GM21526 (cell line): ENCODE results near the gene ANKMY1.
"Not testable (repeated sequence)": the region's sequence is repeated elsewhere in the genome, so short reads cannot be mapped to it uniquely, and the experiment has no call there.

Source experiments
- ATAC-seq: cut with Tn5 transposase; IDR thresholded peaks from one replicate; pipeline ENCODE4 v1.9.1; 2021; ENCODE audit warnings: moderate library complexity; ENCODE audit not compliant: unreplicated experiment, low FRiP score

The ANKMY1 gene

DNA sequence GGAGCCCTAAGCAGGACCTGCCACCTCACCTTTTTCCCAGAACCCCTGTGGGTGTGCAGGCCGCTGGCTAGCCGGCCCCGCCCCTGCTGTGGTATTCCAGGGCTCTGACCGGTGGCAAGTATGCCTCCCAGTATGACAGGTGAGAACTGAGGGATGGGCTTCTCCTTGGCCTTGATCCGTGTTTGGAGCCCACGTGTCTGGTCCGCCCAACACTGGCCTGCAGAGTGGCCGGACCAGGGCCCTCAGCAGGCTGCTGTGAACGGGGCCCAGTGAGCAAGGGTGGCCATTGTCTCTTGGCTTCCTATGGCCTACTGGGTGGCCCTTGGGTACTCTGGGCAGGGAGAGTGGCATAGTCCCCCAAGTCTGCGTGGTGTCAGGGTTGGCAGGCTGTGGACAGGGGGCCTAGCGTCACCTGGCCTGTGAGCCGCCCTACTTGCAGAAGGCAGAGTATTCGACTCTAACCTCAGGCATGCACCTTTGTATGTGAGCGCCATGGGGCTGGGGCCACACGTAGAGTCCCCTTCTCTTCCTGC is 12.3 kb upstream of the ANKMY1 start:
- ATAC-seq = no peak

DNA sequence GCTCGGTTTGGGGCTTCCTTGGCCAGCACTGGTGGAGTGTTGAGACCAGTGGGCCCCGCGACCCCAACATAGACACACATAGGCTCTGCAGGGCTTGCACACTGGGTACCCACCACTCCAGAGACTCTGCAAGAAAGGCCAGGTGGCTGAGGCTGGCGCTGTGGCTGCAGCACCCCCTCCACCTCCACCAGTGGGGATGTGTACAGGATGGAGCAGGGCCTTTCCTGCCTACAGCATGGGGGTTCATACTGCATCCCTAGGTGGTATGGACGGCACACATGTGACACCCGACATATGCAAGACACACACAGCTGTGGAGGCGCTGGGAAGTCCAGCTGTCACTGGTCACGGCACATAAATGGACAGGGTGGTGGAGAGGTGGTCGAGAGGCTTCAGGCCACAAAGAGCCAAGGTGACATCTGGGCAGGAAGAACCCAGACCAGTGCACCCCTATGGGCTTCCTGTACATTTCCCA is 11.8 kb upstream of the ANKMY1 start:
- no peak for ATAC-seq

DNA sequence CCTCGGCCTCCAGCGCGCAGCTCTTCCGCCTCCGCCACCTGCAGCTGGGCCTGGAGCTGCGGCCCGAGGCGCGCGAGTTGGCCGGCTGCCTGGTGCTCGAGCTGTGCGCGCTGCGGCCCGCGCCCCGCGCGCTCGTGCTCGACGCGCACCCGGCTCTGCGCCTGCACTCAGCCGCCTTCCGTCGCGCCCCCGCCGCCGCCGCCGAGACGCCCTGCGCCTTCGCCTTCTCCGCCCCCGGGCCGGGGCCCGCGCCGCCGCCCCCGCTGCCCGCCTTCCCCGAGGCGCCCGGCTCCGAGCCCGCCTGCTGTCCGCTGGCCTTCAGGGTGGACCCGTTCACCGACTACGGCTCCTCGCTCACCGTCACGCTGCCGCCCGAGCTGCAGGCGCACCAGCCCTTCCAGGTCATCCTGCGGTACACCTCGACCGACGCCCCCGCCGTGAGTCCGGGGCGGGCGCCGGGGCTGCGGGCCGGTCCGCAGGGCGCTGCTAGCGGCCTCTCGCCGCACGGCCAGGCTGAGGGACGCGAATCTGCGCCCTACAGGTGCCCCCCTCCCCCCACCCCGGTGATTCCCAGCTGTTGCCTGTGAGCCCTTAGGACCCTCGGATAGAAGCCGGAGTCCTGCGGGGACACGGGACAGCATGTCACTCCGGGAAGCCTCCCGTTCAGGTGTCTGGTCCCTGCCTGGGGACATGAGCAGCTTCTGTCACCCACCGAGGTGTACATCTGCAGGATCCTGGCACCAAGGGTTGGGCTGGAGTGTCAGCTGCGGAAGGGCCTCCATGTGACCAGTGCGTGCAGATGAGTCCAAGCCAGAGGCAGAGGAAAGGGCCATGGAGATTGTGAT is 11.1 kb upstream of the ANKMY1 start:
- ATAC-seq = no peak

DNA sequence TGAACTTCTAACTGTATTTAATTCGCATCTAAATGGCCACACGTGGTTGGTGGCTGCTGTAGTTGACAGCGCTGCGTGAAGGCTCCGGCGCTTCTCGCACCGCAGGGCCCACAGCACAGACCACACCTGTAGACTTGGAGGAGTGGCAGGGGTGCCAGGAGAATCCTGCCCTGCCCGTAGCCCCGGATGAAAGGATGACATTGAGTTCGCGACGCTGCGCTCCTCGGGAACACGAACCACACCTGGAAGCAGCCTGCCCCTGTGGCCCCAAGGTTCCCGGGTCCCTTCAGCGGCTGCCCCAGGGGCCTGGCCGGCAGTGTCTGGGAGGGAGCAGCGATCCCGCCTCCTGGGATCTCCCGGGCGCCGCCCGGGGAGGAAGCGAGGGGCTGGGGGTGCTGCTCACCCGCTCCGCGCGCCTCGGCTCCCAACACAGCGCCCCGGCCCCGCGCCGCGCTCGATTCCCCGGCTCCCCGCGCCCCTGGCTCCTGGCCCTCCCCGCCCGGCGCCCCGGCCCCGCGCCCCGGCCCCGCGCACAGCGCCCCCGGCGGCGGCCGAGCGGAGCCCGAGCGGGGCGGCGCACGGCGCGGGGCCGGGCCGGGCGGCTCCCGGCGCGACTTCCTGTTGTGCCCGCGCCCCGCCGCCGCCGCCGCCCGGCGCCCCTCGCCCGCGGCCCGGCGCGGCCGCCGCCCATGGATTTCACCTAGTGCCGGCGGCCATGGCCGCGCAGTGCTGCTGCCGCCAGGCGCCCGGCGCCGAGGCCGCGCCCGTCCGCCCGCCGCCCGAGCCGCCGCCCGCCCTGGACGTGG is 10.3 kb upstream of the ANKMY1 start, which contains the start of gene RNPEPL1:
Gene RNPEPL1 (plus strand): TSS at position 613 of the 806 bp plus-strand sequence. CDS start 103 bp downstream, at position 716.
- ATAC-seq = no peak

DNA sequence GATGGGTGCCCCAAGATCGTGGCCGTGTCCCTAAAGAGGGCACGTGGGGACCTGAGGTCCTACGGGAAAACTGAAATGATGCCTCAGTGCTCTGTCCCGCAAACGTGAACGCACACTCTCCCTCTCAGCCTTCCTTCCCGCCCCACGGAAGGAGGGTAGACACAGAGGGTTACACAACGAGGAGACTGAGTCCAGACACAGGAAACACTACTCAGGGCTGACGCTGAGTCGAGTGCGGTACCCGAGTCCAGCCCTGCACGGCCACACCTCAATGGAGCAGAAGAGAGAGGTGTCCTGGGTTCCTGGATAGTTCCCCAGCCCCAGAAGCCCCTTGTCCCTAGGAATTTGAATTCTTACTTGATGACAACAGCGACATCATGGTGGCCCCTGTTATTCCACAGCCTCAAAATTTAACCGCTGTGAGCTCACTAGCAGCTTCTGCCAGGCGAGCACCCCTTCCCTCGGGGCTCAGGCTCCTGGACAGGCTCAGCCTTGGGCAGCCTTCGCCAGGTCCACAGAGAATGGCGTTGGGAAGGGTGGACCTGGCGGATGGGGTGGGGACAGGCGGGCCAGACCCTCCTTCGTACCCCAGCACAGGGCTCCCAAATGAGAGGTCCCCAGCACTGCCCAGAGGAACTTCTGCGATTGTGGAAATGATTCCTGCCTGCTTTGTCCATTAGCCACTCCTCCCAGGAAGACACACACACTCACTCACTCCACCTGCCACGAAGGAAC is 9.5 kb upstream of the ANKMY1 start:
- ATAC-seq = no peak

DNA sequence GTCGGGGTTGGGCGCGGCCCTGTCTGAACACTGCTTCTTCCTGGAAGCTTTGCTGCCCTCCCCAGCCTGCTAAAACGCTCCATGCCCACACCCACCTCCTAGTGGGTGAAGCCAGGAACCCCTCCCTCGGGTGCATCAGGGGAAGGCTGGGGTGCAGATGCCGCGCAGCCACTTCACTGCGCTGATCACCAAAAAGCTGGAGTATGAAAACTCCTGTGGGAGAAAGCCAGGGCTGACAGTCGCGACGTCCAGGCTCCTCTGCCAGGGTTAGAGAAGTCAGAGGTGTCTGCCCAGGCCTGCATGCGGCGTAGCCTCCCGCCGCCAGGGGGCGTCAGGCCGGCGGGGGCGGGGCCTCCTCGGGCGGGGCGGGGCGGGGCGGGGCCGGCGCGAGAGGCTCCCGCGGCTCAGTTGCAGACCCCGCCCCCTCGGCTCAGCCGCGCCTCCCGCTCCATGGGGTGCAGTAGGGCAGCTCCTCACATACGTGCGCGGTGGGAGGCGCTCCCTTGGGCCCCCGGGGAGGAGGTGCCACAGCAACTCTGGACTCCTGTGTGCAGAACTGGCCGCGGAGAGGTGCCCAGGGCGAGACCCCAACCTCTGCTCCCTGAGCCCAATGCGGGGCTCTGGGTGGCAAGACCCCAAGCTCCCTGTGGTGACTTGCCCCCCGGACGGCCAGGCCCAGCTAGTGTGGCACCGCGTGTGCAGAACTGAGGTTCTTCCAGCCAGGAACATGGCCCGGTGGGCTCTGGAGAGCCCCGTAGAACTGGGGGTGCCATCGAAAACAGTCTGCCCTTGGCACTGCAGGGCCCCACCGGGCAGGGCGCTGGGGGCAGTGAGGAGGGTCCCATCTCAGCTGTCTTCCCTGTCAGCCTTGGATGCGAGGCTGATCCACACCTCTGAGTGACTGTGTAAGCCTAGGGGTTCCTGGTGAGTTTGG is 8.7 kb upstream of the ANKMY1 start:
- ATAC-seq = peak; percentile 40

DNA sequence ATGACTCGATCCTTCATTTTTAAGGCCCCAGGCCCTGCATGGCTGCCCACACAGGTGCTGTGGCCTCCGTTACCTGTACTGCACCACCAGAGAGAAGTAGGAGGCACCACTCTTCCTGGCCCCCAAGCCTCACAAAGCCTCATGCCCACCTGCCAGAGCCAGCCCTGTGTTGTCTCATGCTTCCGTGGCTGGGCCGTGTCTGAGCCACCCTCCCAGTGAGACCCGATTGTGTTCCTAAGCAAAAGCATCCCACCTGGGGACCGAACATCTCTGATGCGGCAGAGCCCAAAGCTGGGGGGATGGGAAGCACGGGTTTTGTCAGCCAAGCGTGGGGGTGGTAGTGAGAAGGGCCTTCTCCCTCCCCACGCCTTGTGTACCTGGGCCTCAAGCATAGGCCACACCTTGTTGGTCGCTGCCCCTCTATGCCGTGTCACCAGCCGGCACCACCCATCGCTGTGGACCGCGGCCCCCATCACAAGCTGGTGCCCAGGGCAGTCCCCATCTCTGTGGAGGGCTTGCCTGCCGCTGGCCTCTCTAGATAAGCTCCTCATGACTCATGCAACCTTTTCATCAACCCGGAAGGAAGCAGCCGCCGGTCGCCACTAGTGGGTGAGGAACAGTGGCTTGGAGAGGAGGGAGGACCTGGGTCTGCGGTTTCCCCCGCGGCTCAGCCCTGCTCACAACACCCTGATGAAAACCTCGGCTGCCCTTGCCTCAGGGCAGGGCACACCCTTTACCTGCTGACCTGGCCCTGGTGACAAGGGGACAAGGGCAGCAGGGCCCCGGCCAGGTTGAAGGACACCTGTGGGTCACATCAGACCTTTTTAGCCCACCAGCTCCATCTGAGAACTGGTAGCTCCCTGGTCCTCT is 7.8 kb upstream of the ANKMY1 start:
- ATAC-seq = peak; percentile 23

DNA sequence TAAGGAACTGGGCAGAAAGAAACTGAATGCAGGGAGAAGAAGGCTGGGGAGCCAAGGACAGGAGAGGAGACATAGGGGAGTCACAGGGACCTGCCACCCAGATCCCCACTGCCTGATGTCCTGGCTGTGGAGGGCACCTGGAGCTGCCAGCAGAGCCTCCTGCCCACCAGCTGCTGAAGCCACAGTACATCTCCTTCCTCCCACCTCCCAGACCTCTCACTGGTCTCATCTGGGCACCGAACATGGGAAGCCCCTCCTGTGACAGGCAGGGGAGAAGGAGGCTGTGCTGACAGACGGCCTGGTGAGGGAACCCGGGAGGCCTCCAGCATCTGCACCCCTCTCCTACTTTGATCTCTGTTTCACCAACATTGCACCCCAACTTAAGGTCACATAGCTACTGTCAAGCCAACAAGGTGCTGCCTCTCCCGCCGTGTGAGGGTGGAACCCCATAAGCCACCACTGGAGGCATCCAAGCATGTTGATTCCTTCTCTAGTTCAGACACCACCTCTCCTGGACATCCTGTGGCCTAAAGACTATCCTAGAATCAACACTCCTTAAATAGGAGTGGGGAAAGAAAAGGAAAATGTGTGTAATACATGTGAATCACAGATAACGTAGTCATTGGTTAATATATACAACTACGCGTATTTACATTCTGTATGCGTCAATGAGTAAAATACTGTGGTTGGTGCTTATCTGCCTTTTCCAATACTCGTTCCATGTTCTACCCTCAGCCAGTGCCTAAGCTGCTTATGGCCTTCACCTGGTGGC is 7.0 kb upstream of the ANKMY1 start:
- no peak for ATAC-seq

DNA sequence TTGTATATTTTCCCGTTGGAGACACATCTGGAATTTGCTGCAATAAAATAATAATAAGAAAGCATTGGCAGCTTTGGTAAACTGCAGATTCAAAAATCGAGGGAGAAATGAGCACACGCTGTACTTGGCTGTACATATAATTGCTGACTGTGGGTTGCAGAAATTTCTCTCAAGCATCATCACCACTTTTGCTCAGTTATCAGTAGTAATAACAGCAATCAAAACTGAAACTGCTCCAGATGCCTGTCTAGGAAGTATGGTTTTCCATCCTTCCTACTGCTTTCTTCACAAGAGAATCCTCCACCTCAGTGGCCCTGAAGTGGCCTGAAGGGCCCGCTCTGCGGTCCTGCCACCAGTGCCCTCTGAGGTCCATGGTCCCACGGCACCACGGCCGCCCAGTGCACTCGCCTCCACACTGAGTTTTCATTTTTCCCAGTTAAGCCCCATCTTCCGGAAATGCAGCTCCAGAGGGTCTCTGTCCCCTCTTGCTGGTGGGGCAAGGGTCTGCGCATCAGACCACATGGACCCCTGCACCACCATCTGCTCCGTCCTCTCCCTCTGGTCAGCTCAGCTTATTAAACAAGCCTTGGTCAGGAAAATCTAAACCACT is 6.3 kb upstream of the ANKMY1 start:
- ATAC-seq = no peak

DNA sequence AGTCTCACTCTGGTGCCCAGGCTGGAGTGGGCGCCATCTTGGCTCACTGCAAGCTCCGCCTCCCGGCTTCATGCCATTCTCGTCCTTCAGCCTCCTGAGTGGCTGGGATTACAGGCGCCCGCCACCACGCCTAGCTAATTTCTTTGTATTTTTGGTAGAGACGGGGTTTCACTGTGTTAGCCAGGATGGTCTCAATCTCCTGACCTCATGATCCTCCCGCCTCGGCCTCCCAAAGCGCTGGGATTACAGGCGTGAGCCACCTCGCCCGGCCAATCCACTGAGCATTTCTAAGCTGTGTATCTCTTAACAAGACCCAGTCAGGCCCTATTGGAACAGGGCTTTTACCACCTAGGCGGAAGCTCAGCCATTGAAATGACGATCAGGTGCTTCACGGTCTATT is 5.4 kb upstream of the ANKMY1 start:
- ATAC-seq = not testable (repeated sequence)

DNA sequence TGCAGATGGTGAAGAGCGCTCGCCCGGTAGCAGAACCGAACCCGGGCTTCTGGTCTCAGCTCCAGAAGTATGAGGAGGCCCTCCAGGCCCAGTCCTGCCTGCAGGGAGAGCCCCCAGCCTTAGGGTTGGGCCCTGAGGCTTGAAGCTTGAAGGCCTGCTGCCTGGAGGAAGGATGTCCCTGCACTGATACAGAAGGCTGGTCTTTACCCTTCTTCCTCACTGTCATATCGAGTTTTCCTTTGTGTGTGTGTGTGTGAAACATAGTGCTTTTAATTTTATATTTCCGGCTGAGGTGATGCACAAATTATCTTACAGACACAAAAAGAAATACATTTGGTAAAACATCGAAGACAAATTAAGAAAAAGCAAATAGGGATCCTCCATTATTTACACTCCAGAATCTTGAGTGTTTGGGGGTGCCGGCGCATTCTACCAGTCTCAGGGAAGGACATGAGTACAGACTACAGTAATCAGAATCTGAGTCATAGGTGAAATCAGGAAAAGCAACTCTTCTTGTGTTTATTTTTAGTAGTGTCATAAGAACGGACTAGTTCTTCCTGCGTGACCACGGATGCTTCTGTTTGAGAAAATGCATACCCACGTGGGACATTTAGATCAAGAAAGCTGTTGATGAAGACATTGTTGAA is 3.7 kb upstream of the ANKMY1 start:
- no peak for ATAC-seq

DNA sequence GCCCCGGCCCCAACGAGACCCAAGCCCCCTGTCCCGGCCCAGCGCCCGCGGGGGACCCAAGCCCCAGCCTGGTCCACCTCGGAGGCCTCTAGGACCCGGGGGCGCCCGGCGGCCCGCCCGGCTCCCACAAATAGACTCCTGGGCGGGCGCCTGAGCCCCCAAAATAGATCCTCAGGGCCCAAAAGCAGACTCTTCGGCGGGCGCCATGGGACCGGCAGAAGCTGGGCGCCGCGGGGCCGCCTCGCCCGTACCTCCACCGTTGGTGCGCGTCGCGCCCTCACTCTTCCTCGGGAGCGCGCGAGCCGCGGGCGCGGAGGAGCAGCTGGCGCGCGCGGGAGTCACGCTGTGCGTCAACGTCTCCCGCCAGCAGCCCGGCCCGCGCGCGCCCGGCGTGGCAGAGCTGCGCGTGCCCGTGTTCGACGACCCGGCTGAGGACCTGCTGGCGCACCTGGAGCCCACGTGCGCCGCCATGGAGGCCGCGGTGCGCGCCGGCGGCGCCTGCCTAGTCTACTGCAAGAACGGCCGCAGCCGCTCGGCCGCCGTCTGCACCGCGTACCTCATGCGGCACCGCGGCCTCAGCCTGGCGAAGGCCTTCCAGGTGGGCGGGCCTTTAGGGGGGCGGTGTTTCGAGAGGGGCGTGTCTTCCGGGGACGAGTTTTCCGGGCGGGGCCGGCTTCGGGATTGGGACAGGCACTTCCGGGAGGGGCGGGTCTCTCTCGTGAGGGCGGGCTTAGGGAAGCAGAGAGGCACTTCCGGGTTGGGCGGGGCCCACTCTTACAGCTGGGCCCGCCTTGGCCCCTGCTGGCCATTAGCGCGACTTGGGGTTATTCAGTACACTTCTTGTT is 2.9 kb upstream of the ANKMY1 start:
- peak; percentile 53 for ATAC-seq

DNA sequence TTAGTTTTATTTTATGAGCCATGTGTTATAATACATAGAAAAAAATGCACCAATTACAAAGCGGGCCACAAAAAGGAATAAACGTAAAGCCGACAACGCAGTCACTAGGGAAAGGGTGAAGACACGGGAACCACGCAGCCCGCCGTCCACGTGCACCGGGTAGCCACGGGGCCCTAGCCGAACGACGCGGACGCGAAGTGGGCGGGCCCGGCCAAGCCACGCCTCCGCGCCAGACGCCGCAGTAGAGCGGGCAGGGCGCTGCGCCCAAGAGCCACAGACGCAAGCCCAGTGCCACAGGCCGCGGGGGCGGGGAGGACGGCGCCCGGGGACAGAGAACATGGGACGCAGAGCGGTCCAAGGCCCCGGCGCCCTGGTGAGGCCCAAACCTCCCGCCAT is 2.3 kb upstream of the ANKMY1 start, which contains the start of gene DUSP28:
Gene DUSP28 (plus strand): TSS at position 274 of the 396 bp plus-strand sequence. CDS start 328 bp downstream, outside the sequence.
- peak; percentile 40 for ATAC-seq

DNA sequence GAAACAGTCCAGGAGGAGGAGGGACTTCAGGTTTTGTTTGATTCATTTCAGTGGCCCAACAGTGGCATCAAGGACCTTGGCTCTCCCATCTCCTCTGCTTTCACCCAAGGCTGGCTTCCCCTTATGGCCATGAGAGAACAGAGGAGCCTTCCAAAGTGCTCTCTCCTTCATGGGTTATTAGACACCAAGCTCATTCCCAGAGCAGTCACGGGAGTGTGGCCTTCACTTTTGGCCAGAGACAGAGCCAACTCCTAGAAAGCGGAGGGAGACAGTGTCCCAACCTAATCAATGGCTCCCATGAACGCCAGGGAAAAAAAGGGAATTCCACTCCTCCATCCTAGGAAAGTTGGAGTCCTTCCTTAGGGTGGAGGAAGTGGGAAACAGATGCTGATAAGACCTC is 1.5 kb upstream of the ANKMY1 start:
- no peak for ATAC-seq

DNA sequence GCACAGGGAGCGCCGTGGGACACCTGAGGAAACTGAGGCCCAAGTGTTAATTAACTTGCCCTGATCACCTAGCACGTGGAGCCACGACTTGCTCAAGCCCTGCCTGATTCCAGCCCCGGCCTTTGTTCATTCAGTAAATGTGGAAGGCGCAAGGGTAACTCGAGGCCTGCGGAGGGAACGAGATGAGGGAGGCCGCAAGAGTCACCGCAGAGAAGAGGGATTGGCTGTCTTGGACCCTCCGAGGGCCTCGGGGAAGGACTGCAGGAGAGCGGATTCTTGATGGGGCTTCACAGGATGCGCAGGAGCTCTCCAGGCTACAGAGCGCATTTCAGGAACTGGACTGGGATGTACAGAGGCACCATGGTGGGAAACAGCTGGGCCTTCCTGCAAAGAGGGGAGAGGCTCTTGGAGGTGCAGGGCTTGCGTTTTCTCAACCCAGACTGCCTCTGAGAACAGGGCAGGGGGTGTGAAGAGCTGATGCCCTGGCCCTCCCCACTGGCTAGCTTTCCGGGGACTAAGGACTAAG is 511 bp upstream of the ANKMY1 start:
- ATAC-seq = no peak
